ENCODE data around the gene MDN1. TPM values are rescaled to one million over a fixed set of nuclear protein-coding genes. Genes with fewer than 3 reads are reported as not detected.

The MDN1 gene
- total and polyA plus RNA-seq, 2 of the 13 experiments (the other 11 are each of a cell fraction or from before 2014, with no cell fraction given): 18.8 to 52.9 TPM

DNA sequence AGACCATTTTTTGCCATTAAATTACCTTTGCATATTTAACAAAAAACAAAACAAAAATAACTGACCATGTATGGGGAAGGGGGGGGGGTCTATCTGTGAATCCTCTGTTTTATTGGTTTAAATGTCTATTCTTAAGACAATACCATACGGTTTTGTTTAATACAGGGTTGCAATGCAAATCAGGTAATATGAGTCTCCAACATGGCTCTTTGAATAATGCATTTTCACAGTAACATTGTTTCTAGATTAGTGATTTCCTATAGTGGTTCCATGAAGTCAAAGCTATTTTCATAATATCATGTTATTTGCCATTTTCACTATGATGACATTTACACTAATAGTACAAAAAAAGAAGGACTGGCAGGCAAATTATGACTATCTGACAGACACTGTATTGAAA, 116.3 kb downstream of the MDN1 start (continued):
- TF ChIP-seq ZNF629 (CRISPR knock-in tag; conservative IDR thresholded peaks at IDR 0.05) (no peak), ZNF101 (CRISPR knock-in tag; IDR thresholded peaks at IDR 0.05; ENCODE audit: borderline replicate concordance, low read depth) (no peak), SNAI1 (CRISPR knock-in tag; IDR thresholded peaks at IDR 0.05; ENCODE audit: borderline replicate concordance) (no peak)
- TF ChIP-seq, protein P1, sequence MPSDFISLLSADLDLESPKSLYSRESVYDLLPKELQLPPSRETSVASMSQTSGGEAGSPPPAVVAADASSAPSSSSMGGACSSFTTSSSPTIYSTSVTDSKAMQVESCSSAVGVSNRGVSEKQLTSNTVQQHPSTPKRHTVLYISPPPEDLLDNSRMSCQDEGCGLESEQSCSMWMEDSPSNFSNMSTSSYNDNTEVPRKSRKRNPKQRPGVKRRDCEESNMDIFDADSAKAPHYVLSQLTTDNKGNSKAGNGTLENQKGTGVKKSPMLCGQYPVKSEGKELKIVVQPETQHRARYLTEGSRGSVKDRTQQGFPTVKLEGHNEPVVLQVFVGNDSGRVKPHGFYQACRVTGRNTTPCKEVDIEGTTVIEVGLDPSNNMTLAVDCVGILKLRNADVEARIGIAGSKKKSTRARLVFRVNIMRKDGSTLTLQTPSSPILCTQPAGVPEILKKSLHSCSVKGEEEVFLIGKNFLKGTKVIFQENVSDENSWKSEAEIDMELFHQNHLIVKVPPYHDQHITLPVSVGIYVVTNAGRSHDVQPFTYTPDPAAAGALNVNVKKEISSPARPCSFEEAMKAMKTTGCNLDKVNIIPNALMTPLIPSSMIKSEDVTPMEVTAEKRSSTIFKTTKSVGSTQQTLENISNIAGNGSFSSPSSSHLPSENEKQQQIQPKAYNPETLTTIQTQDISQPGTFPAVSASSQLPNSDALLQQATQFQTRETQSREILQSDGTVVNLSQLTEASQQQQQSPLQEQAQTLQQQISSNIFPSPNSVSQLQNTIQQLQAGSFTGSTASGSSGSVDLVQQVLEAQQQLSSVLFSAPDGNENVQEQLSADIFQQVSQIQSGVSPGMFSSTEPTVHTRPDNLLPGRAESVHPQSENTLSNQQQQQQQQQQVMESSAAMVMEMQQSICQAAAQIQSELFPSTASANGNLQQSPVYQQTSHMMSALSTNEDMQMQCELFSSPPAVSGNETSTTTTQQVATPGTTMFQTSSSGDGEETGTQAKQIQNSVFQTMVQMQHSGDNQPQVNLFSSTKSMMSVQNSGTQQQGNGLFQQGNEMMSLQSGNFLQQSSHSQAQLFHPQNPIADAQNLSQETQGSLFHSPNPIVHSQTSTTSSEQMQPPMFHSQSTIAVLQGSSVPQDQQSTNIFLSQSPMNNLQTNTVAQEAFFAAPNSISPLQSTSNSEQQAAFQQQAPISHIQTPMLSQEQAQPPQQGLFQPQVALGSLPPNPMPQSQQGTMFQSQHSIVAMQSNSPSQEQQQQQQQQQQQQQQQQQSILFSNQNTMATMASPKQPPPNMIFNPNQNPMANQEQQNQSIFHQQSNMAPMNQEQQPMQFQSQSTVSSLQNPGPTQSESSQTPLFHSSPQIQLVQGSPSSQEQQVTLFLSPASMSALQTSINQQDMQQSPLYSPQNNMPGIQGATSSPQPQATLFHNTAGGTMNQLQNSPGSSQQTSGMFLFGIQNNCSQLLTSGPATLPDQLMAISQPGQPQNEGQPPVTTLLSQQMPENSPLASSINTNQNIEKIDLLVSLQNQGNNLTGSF (CRISPR knock-in tag; IDR thresholded peaks at IDR 0.05): no peak

DNA sequence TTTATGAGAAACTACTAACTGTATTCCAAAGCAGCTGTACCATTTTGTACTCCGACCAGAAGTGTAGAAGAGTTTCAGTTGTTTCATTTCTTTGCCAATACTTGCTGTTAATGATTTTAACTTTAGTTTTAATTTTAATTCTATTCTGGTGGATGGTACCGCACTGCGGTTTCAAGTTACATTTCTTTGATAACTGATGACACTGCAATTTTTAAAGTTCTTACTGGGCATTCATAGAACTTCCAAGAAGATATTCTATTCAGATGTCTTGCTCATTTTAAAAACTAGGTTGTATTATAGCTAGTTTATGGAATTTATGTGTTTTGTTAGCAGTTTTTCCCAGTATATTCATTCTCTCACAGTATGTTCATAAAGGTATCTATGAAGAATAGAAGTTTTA, 117.2 kb downstream of the MDN1 start:
- no peak for ATAC-seq
- H3K4me3 ChIP-seq (replicated peaks in 1 of 3; ENCODE audit: insufficient read depth in 1 of 3, low read depth in 2 of 3, low read length in 3 of 3): no peak overlapping the region
- peaks cover 6 to 62% of the 10 kb centered on the region in 2 experiments for H3K36me3 ChIP-seq (replicated peaks in 1 of 2; ENCODE audit: control insufficient read depth in 1 of 2, insufficient read depth in 2 of 2, low read length in 2 of 2)
- H3K27ac ChIP-seq (ENCODE audit: extremely low read length, insufficient read depth, low read length): no peak overlapping the region
- no peaks in the 10 kb centered on the region for H3K9me3 ChIP-seq (ENCODE audit: low read length)
- no peaks in the 10 kb centered on the region for H4K20me1 ChIP-seq (ENCODE audit: insufficient read depth, low read length)
- H3K79me2 ChIP-seq (ENCODE audit: insufficient read depth, low read length): no peaks in the 10 kb centered on the region
- in situ Hi-C loops (cut with HindIII; ENCODE audit: extremely low pct_ligation_motif_present, low pct_unique_long_range_greater_than_20kb): no loop called here
- H3K9ac ChIP-seq (ENCODE audit: insufficient read depth, low read depth, low read length): no peak overlapping the region
- no peak for TF ChIP-seq ZNF747 (CRISPR knock-in tag; IDR thresholded peaks at IDR 0.05; ENCODE audit: borderline replicate concordance)
- no peak for TF ChIP-seq GPN1 (CRISPR knock-in tag; IDR thresholded peaks at IDR 0.05; ENCODE audit: borderline replicate concordance)
- no peak for TF ChIP-seq SATB2 (CRISPR knock-in tag; IDR thresholded peaks at IDR 0.05)
- peak; percentile 92 to 96 for TF ChIP-seq MAFK (conservative IDR thresholded peaks at IDR 0.05 in 1 of 2, IDR thresholded peaks at IDR 0.05 in 1 of 2; ENCODE audit: low read length in 2 of 2)
- peak; percentile 94 for TF ChIP-seq MAFF (IDR thresholded peaks at IDR 0.05; ENCODE audit: low read depth, low read length)
- TF ChIP-seq, protein P2, sequence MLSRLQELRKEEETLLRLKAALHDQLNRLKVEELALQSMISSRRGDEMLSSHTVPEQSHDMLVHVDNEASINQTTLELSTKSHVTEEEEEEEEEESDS (CRISPR knock-in tag; IDR thresholded peaks at IDR 0.05; ENCODE audit: borderline replicate concordance): no peak
- H3K4me2 ChIP-seq (ENCODE audit: low read depth, low read length): no peak overlapping the region
- ChIA-PET POLR2A (no interaction called here), CTCF (ENCODE audit: low intra/inter-chr PET ratio, low total read pairs) (no interaction called here)
- no peaks in the 10 kb centered on the region for H3K27me3 ChIP-seq (ENCODE audit: control insufficient read depth in 1 of 2, insufficient read depth in 2 of 2, low read length in 2 of 2)
- H2AFZ ChIP-seq (ENCODE audit: low read length): no peak overlapping the region
- no peak for FAIRE-seq
- 100% methylated on average over 3 of the region's 3 CpGs for WGBS (ENCODE audit: low lambda C conversion rate)
- DNase-seq (ENCODE audit: low spot score): no peak
- BruUV-seq (replicated peaks): no TSS peak
- H3K4me1 ChIP-seq (ENCODE audit: insufficient read depth, low read length): no peaks in the 10 kb centered on the region
- intact Hi-C loops (cut with micrococcal nuclease; ENCODE audit: unreplicated experiment): no loop called here

Data from HepG2 (cell line).